ENCODE data around the gene ASS1. TPM values are rescaled to one million over a fixed set of nuclear protein-coding genes. Genes with fewer than 3 reads are reported as not detected.

Gene ASS1
- total RNA-seq, 2 experiments from 2014 or later: 5.4 to 6.3 TPM

DNA sequence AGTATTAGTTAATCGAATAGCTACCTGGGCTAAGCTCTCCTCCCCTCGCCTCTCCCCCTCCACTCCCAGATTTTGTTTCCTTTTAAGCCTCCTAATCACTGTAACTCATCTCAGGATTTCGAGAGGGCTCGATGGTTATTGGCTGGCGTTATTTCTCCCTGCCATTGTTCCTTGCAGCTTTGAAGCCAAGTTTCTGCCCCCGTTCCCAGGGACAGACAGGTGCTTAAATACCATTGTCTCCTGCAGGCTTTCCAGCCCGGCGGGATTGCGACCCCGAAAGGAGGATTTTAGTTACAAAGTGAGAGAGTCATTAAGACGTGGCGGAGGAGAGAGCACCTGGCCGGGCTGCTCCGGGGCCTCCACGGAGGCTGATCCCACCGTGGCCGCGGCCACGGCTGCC, 46.2 kb downstream of the ASS1 start:
- intact Hi-C loops (cut with micrococcal nuclease): no loop called here
- DNase-seq: no peak

DNA sequence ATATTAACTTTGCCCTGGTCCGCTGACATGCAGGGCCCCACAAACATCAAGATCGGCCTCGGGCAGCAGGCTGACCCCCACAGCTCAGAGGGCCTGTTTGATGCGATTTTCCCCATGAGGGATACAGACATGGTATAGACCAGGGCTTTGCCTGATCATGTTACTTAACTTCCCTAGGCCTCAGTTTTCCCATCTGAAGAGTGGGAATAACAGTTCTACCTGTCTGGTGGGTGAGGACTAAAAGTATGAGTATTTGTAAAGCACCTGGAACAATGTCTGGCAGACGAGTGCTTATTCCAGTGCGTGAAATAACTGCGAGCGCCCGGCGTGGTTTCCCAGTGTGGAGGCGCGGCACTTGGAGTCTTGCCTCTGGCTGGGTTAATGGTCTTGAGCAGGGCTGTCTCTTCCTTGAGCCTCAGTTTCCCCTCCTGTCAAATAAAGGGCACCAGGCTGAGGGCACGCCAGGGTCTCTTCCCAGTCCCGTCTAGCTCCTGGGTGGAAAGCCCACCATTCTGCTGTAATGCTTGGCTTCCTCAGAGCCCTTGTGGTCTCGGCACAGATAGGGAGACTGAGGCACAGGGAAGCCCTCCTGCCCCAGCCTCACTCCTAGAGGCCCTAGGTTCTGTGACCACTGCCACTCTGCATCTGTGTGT, 47.2 kb downstream of the ASS1 start:
- Mint-ChIP-seq H3K27ac (no peak overlapping the region), H3K4me3 (no peak overlapping the region), H3K36me3 (no peaks in the 10 kb centered on the region), H3K27me3 (peaks cover 6% of the 10 kb centered on the region), H3K9me3 (peaks cover 6% of the 10 kb centered on the region), H3K4me1 (ENCODE audit: low read depth) (no peaks in the 10 kb centered on the region)
- no peak for DNase-seq
- ChIA-PET POLR2A (no interaction called here), CTCF (no interaction called here)
- intact Hi-C loops (cut with micrococcal nuclease): no loop called here

More for the DNA sequence above, 46.2 kb downstream of the ASS1 start:
- H3K27ac Mint-ChIP-seq: no peak overlapping the region
- no peak overlapping the region for H3K4me3 Mint-ChIP-seq
- CTCF ChIA-PET: no interaction called here
- no peaks in the 10 kb centered on the region for H3K36me3 Mint-ChIP-seq
- H3K4me1 Mint-ChIP-seq (ENCODE audit: low read depth): no peaks in the 10 kb centered on the region
- H3K27me3 Mint-ChIP-seq: peaks cover 8% of the 10 kb centered on the region
- POLR2A ChIA-PET: no interaction called here
- H3K9me3 Mint-ChIP-seq: peaks cover 6% of the 10 kb centered on the region

GRCh38 chr9:130493021-130493420, 48.3 kb downstream of the ASS1 start:
- POLR2A ChIA-PET: no interaction called here
- no peak overlapping the region for H3K27ac Mint-ChIP-seq
- peaks cover 6% of the 10 kb centered on the region for H3K9me3 Mint-ChIP-seq
- no peaks in the 10 kb centered on the region for H3K36me3 Mint-ChIP-seq
- CTCF ChIA-PET: no interaction called here
- no peaks in the 10 kb centered on the region for H3K4me1 Mint-ChIP-seq (ENCODE audit: low read depth)
- no peak overlapping the region for H3K4me3 Mint-ChIP-seq
- peaks cover 6% of the 10 kb centered on the region for H3K27me3 Mint-ChIP-seq
- DNase-seq: no peak
- intact Hi-C loops (cut with micrococcal nuclease): no loop called here

DNA sequence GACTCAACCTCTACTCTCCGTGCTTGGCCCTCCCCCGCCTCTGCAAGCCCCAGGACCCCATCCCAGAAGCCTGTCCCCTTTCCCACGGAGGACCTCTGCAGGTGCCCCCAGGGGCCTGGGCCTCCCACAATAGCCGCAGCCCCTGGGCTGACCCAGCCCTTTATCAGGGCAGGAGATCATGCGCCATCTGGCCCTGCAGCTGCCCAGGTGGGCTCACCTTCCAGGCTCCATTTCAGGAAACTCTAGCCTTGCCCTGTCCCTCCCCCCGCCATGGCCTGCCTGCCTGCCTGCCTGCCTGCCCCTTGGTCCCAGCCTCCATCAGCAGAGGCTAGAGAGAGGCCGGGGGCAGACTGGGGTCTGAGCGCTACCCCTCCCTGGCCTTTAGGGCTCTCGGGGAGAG, 48.7 kb downstream of the ASS1 start:
- H3K27me3 Mint-ChIP-seq: peaks cover 3% of the 10 kb centered on the region
- no peak overlapping the region for H3K27ac Mint-ChIP-seq
- peaks cover 6% of the 10 kb centered on the region for H3K9me3 Mint-ChIP-seq
- no peak overlapping the region for H3K4me3 Mint-ChIP-seq
- no peaks in the 10 kb centered on the region for H3K36me3 Mint-ChIP-seq
- intact Hi-C loops (cut with micrococcal nuclease): no loop called here
- CTCF ChIA-PET: no interaction called here
- DNase-seq: no peak
- POLR2A ChIA-PET: no interaction called here
- no peaks in the 10 kb centered on the region for H3K4me1 Mint-ChIP-seq (ENCODE audit: low read depth)

DNA sequence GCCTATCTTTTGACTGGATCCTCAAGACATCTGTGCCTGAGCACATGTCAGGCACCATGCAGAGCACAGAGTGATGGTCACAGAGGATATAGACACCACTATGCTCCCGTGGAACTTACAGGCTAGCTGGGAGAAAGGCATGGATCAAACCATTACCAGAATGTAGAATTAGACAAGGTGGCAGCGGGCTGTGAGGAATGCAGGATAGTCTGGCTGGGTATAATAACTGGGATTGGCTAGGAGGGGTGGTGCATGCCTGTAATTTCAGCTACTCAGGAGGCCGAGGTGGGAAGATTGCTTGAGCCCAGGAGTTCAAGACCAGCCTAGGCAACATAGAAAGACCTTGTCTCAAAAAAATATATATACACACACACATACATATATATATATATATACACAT, 50.3 kb downstream of the ASS1 start:
- Mint-ChIP-seq H3K27ac (no peak overlapping the region), H3K27me3 (peaks cover 3% of the 10 kb centered on the region), H3K4me3 (no peak overlapping the region), H3K4me1 (ENCODE audit: low read depth) (no peaks in the 10 kb centered on the region), H3K9me3 (peaks cover 6% of the 10 kb centered on the region), H3K36me3 (no peaks in the 10 kb centered on the region)
- POLR2A ChIA-PET: no interaction called here
- intact Hi-C loops (cut with micrococcal nuclease): no loop called here
- no peak for DNase-seq
- CTCF ChIA-PET: no interaction called here

GRCh38 chr9:130497139-130497538, 52.4 kb downstream of the ASS1 start:
- no peak for DNase-seq
- intact Hi-C loops (cut with micrococcal nuclease): no loop called here
- no peak overlapping the region for H3K27ac Mint-ChIP-seq
- no peaks in the 10 kb centered on the region for H3K4me1 Mint-ChIP-seq (ENCODE audit: low read depth)
- H3K4me3 Mint-ChIP-seq: no peak overlapping the region
- CTCF ChIA-PET: no interaction called here
- no peaks in the 10 kb centered on the region for H3K36me3 Mint-ChIP-seq
- H3K9me3 Mint-ChIP-seq: peaks cover 6% of the 10 kb centered on the region
- H3K27me3 Mint-ChIP-seq: peaks cover 3% of the 10 kb centered on the region
- POLR2A ChIA-PET: no interaction called here

GRCh38 chr9:130498298-130498917, 53.6 kb downstream of the ASS1 start:
- DNase-seq: no peak
- CTCF ChIA-PET: no interaction called here
- H3K36me3 Mint-ChIP-seq: no peaks in the 10 kb centered on the region
- POLR2A ChIA-PET: no interaction called here
- peaks cover 6% of the 10 kb centered on the region for H3K9me3 Mint-ChIP-seq
- H3K4me1 Mint-ChIP-seq (ENCODE audit: low read depth): no peaks in the 10 kb centered on the region
- no peak overlapping the region for H3K4me3 Mint-ChIP-seq
- intact Hi-C loops (cut with micrococcal nuclease): no loop called here
- peaks cover 3% of the 10 kb centered on the region for H3K27me3 Mint-ChIP-seq
- H3K27ac Mint-ChIP-seq: no peak overlapping the region

GRCh38 chr9:130498918-130499698, 54.3 kb downstream of the ASS1 start:
- H3K4me3 Mint-ChIP-seq: no peak overlapping the region
- no peak for DNase-seq
- POLR2A ChIA-PET: no interaction called here
- no peaks in the 10 kb centered on the region for H3K4me1 Mint-ChIP-seq (ENCODE audit: low read depth)
- peaks cover 6% of the 10 kb centered on the region for H3K9me3 Mint-ChIP-seq
- H3K27ac Mint-ChIP-seq: no peak overlapping the region
- CTCF ChIA-PET: no interaction called here
- H3K27me3 Mint-ChIP-seq: no peaks in the 10 kb centered on the region
- no peaks in the 10 kb centered on the region for H3K36me3 Mint-ChIP-seq
- intact Hi-C loops (cut with micrococcal nuclease): no loop called here

- no peaks in the 10 kb centered on the region for H3K4me1 Mint-ChIP-seq (ENCODE audit: low read depth)
- ChIA-PET CTCF (no interaction called here), POLR2A (no interaction called here)
- no peak overlapping the region for H3K4me3 Mint-ChIP-seq
- no peak for DNase-seq
- no peak overlapping the region for H3K27ac Mint-ChIP-seq
- H3K9me3 Mint-ChIP-seq: peaks cover 4% of the 10 kb centered on the region
- no peaks in the 10 kb centered on the region for H3K27me3 Mint-ChIP-seq
- no peaks in the 10 kb centered on the region for H3K36me3 Mint-ChIP-seq
- intact Hi-C loops (cut with micrococcal nuclease): no loop called here
Measured at GRCh38 chr9:130499804-130500263, 55.1 kb downstream of the ASS1 start.

DNA sequence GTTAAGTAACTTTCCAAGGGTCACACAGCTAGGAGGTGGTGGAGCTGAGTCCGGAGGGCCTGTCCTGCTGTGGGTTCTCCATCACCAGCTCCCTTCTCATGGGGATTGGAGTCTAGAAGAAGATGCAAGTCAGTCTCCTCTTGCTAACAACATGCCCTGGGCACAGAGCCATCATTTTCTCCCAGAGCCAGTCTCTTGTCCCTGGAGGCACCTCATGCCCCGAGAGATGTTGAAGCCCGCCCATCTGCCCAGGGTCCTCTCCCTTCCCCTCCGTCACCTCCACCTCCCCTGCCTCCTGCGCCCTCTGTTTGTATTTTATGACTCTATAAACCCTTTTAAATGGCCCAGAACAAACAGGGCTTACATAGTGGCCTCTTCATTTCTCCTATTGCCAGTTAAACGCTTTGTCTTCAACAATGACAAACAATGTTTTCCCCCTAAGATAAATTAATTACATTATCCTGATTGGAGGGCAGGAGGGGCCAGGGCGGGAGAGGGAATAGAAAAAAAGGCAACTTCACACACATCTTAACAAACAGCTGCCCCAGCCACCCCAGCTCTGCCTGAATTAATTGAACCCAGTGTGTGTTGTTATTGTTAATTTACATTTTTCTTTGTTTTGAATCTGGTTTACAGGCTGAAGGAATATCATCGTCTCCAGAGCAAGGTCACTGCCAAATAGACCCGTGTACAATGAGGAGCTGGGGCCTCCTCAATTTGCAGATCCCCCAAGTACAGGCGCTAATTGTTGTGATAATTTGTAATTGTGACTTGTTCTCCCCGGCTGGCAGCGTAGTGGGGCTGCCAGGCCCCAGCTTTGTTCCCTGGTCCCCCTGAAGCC, 55.8 kb downstream of the ASS1 start:
- no peak for DNase-seq
- ChIA-PET POLR2A (no interaction called here), CTCF (no interaction called here)
- H3K27ac Mint-ChIP-seq: no peak overlapping the region
- H3K4me1 Mint-ChIP-seq (ENCODE audit: low read depth): no peaks in the 10 kb centered on the region
- no peaks in the 10 kb centered on the region for H3K27me3 Mint-ChIP-seq
- intact Hi-C loops (cut with micrococcal nuclease): no loop called here
- H3K9me3 Mint-ChIP-seq: no peaks in the 10 kb centered on the region
- no peaks in the 10 kb centered on the region for H3K36me3 Mint-ChIP-seq
- H3K4me3 Mint-ChIP-seq: no peak overlapping the region

DNA sequence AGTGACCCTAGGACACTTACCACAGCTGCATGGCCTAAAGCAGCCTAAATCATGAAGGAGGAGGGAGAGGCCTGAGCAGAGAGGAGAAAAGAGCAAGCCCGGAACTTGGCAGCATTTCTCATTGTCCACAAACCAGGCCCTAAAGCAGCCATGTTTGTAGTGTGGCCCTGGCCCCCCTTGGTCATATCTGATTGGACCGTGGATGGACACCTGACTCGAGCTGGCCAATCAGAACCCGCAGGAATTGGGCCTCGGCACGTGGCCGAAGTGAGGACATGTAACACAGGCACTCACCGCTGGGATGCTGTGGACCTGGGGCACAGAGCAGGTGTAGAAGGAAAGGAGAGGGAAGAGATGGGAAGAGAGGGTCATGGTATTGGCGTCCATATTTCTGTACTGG, 56.9 kb downstream of the ASS1 start:
- no peak overlapping the region for H3K27ac Mint-ChIP-seq
- POLR2A ChIA-PET: no interaction called here
- DNase-seq: no peak
- intact Hi-C loops (cut with micrococcal nuclease): no loop called here
- H3K27me3 Mint-ChIP-seq: no peaks in the 10 kb centered on the region
- H3K9me3 Mint-ChIP-seq: no peaks in the 10 kb centered on the region
- H3K4me1 Mint-ChIP-seq (ENCODE audit: low read depth): no peaks in the 10 kb centered on the region
- CTCF ChIA-PET: no interaction called here
- no peak overlapping the region for H3K4me3 Mint-ChIP-seq
- no peaks in the 10 kb centered on the region for H3K36me3 Mint-ChIP-seq

DNA sequence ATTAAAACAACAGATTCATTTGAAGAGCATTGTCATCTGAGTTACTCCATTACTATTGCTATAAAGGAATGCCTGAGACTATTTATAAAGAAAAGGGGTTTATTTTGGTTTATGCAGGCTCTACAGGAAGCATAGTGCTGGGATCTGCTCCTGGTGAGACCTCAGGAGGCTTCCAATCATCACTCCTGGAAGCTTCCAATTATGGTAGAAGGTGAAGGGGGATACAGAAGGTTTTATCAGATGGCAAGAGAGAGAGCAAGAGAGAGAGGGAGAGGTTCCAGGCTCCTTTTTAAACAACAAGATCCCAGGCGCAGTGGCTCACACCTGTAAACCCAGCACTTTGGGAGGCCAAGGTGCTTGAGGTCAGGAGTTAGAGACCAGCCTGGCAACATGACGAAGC, 63.5 kb downstream of the ASS1 start:
- ChIA-PET CTCF (no interaction called here), POLR2A (no interaction called here)
- intact Hi-C loops (cut with micrococcal nuclease): no loop called here
- no peak for DNase-seq
- H3K27me3 Mint-ChIP-seq: peaks cover 10% of the 10 kb centered on the region
- peaks cover 10% of the 10 kb centered on the region for H3K9me3 Mint-ChIP-seq
- no peak overlapping the region for H3K4me3 Mint-ChIP-seq
- H3K27ac Mint-ChIP-seq: no peak overlapping the region
- H3K36me3 Mint-ChIP-seq: peaks cover 3% of the 10 kb centered on the region
- no peaks in the 10 kb centered on the region for H3K4me1 Mint-ChIP-seq (ENCODE audit: low read depth)

Data from activated CD4-positive, alpha-beta memory T cell treated with anti-CD3 and anti-CD28 coated beads for 36 hours (primary cell).